IMR-90 (cell line): ENCODE data around the gene CDCP2. TPM values are rescaled to one million over a fixed set of nuclear protein-coding genes. Genes with fewer than 3 reads are reported as not detected.

Experiments
- ATAC-seq: fragments of 200-7000 bp; cut with Tn5 transposase; 2 replicates; pipeline ENCODE4 v1.9.1; 2020; ENCODE audit warnings: low read depth, mild to moderate bottlenecking, moderate library complexity
- BruUV-seq: library from RNA; stranded (reverse); fragments of 400-500 nt; replicated peaks from 2 replicates; lab custom pipeline; 2021; lab: Mats Ljungman, UMichigan
- CTCF ChIA-PET: fragments of 300-600 bp; formaldehyde crosslinking; extraction: SDS; loops from one replicate; lab custom pipeline; 2021; ENCODE audit warnings: antibody characterized with exemption; lab: Yijun Ruan, JAX
- POLR2A ChIA-PET: fragments of 300-600 bp; sonication (Branson Sonifier 250); formaldehyde crosslinking; loops from one replicate; lab custom pipeline; 2022; ENCODE audit warnings: antibody characterized with exemption; ENCODE audit not compliant: unreplicated experiment; lab: Charles Lee
- DNase-seq: peaks from one replicate; pipeline ENCODE4 v3.0.0; 2013
- H2AFZ ChIP-seq: replicated peaks from 2 replicates; pipeline ENCODE3; 2013; ENCODE audit warnings: low read length, mild to moderate bottlenecking; ENCODE audit not compliant: poor library complexity
- H2AK5ac ChIP-seq: 2 replicates; pipeline ENCODE4 v1.6.1; 2013; ENCODE audit warnings: low read depth, low read length, inconsistent platforms
- H2AK9ac ChIP-seq: replicated peaks from 2 replicates; pipeline ENCODE3; 2013; ENCODE audit warnings: mild to moderate bottlenecking, low read depth, low read length, moderate library complexity; ENCODE audit not compliant: poor library complexity
- H2BK120ac ChIP-seq: 2 replicates; pipeline ENCODE4 v1.6.1; 2013; ENCODE audit warnings: low read depth, low read length, inconsistent platforms
- H2BK15ac ChIP-seq: 3 replicates; pipeline ENCODE4 v1.6.1; 2013; ENCODE audit warnings: low read depth, low read length, inconsistent platforms
- H2BK20ac ChIP-seq: 2 replicates; pipeline ENCODE4 v1.6.1; 2013; ENCODE audit warnings: low read depth, mild to moderate bottlenecking, inconsistent platforms, low read length, moderate library complexity
- H2BK5ac ChIP-seq: 2 replicates; pipeline ENCODE4 v1.6.1; 2013; ENCODE audit warnings: mild to moderate bottlenecking, low read depth, low read length, inconsistent platforms; ENCODE audit not compliant: poor library complexity, severe bottlenecking
- H3K14ac ChIP-seq: replicated peaks from 2 replicates; pipeline ENCODE4 v1.6.1; 2013; ENCODE audit warnings: low read depth, low read length, inconsistent platforms
- H3K18ac ChIP-seq: 2 replicates; pipeline ENCODE4 v1.6.1; 2013; ENCODE audit warnings: low read depth, low read length, control low read depth
- H3K23ac ChIP-seq: 2 replicates; pipeline ENCODE4 v1.6.1; 2013; ENCODE audit warnings: low read depth, low read length, inconsistent platforms
- H3K27ac ChIP-seq: 2 replicates; pipeline ENCODE4 v1.5.1; 2013; ENCODE audit warnings: mild to moderate bottlenecking, control low read depth, low read length; ENCODE audit not compliant: insufficient read depth
- H3K27me3 ChIP-seq: 2 replicates; pipeline ENCODE4 v1.6.1; 2013; ENCODE audit warnings: low read length; ENCODE audit not compliant: control insufficient read depth, insufficient read depth
- H3K36me3 ChIP-seq: 2 replicates; pipeline ENCODE4 v1.6.1; 2013; ENCODE audit warnings: low read length, mixed read lengths; ENCODE audit not compliant: control insufficient read depth, insufficient read depth
- H3K4ac ChIP-seq: 2 replicates; pipeline ENCODE4 v1.6.1; 2013; ENCODE audit warnings: low read depth, low read length, inconsistent platforms
- H3K4me1 ChIP-seq: 2 replicates; pipeline ENCODE4 v1.6.1; 2013; ENCODE audit warnings: low read length, mixed read lengths; ENCODE audit not compliant: control insufficient read depth, insufficient read depth
- H3K4me2 ChIP-seq: 2 replicates; pipeline ENCODE4 v1.6.1; 2013; ENCODE audit warnings: low read depth, mild to moderate bottlenecking, control low read depth, low read length, moderate library complexity
- H3K4me3 ChIP-seq: 2 replicates; pipeline ENCODE4 v1.5.1; 2013; ENCODE audit warnings: low read depth, mild to moderate bottlenecking, control low read depth, low read length, moderate library complexity; ENCODE audit not compliant: insufficient read depth
- H3K56ac ChIP-seq: 2 replicates; pipeline ENCODE4 v1.6.1; 2013; ENCODE audit warnings: low read length, inconsistent platforms; ENCODE audit not compliant: insufficient read depth; ENCODE audit errors: extremely low read depth
- H3K79me1 ChIP-seq, 2 experiments: 2 replicates each; pipeline ENCODE4 v1.6.1; 2013; ENCODE audit warnings: low read length in 2 of 2, inconsistent platforms in 1 of 2, low read depth in 1 of 2
- H3K9ac ChIP-seq: 2 replicates; pipeline ENCODE4 v1.6.1; 2013; ENCODE audit warnings: low read depth, low read length, control low read depth
- H3K9me1 ChIP-seq: 2 replicates; pipeline ENCODE4 v1.6.1; 2013; ENCODE audit warnings: low read length, inconsistent platforms; ENCODE audit not compliant: insufficient read depth
- H3K9me3 ChIP-seq: 2 replicates; pipeline ENCODE4 v1.6.1; 2013; ENCODE audit warnings: low read length; ENCODE audit not compliant: control insufficient read depth, insufficient read depth
- H4K20me1 ChIP-seq: 2 replicates; pipeline ENCODE4 v1.6.1; 2013; ENCODE audit warnings: low read length, inconsistent platforms; ENCODE audit not compliant: insufficient read depth
- H4K5ac ChIP-seq: 2 replicates; pipeline ENCODE4 v1.6.1; 2013; ENCODE audit warnings: mild to moderate bottlenecking, low read depth, low read length, control low read depth
- H4K8ac ChIP-seq, 2 experiments: 2 replicates each; pipeline ENCODE4 v1.6.1; 2013; ENCODE audit warnings: low read depth in 2 of 2, low read length in 2 of 2, control low read depth in 1 of 2, inconsistent platforms in 1 of 2
- H4K91ac ChIP-seq: 2 replicates; pipeline ENCODE4 v1.6.1; 2013; ENCODE audit warnings: low read depth, low read length, inconsistent platforms; ENCODE audit not compliant: insufficient read depth
- USF2 ChIP-seq: fragments of 150-350 bp; IDR thresholded peaks from 2 replicates; pipeline ENCODE4 v1.6.1; 2017; ENCODE audit warnings: mild to moderate bottlenecking, antibody characterized with exemption, low read length, low read depth
- WGBS, 2 experiments: methylation state at CpG; one replicate each; pipeline versions ENCODE4 v1.1.5 to v1.1.7; 2013; ENCODE audit warnings: missing lambda C conversion rate in 2 of 2; ENCODE audit not compliant: insufficient read length in 1 of 2; ENCODE audit errors: extremely low coverage in 2 of 2; 5-methylcytosine and 5-hydroxymethylcytosine counted together
- dilution Hi-C: fragments of 300-500 bp; cut with HindIII; formaldehyde crosslinking; loops from one replicate; pipeline ENCODE4 v1.14.3; 2018; ENCODE audit warnings: low sequenced_read_pairs; ENCODE audit not compliant: unreplicated experiment
- in situ Hi-C: fragments of 300-500 bp; cut with MboI; formaldehyde crosslinking; loops from 3 replicates; pipeline ENCODE4 v1.14.3; 2019; ENCODE audit warnings: low sequenced_read_pairs, inconsistent platforms, mixed read lengths
- intact Hi-C: fragments of 100-400 bp; cut with micrococcal nuclease; formaldehyde crosslinking; loops from 2 replicates; pipeline ENCODE4 v1.10.0; 2022
- polyA plus RNA-seq, 3 experiments: library from polyadenylated mRNA; depleted of rRNA; stranded (reverse); fragments of >200 nt; gene quantifications; 2 replicates each; pipeline ENCODE4 v1.2.3, GENCODE V29; 2012; ENCODE audit warnings: low replicate concordance in 1 of 3
- total RNA-seq: library from RNA; depleted of rRNA; stranded (reverse); fragments of >200 nt; gene quantifications from 2 replicates; pipeline ENCODE4 v1.2.3, GENCODE V29; 2012

Gene CDCP2
- total and polyA plus RNA-seq, 2 of the 4 experiments (the other 2 are of a cell fraction) = not detected

GRCh38 chr1:54200519-54200997 is 47.8 kb upstream of the CDCP2 start:
- CTCF ChIA-PET = interaction anchor here (0.6 kb wide), 1 partner anchor 129 kb away, joined by 3 read pairs; no protein-coding TSS in a partner anchor
- Histone ChIP-seq H2BK120ac (no peak overlapping the region), H3K36me3 (peaks cover 11% of the 10 kb centered on the region), H4K5ac (peak overlapping the region; percentile 46), H3K27me3 (no peaks in the 10 kb centered on the region), H3K79me1 (peaks cover 43 to 53% of the 10 kb centered on the region in 2 experiments), H4K8ac (peak overlapping the region; percentile 81 to 83), H4K20me1 (peaks cover 1% of the 10 kb centered on the region; the same call in 1 of the 2 replicates), H3K4ac (peak overlapping the region; percentile 54), H3K9me1 (peaks cover 6% of the 10 kb centered on the region; the same call in 1 of the 2 replicates), H2AFZ (peak overlapping the region; percentile 90), H3K18ac (no peak overlapping the region), H3K14ac (peak overlapping the region; percentile 47), H3K4me3 (peak overlapping the region; percentile 73), H2AK9ac (peak overlapping the region; percentile 76), H3K9me3 (no peaks in the 10 kb centered on the region), H3K23ac (peak overlapping the region; percentile 7), H3K56ac (0 out of 2 replicates have a peak overlapping the region, but pooled peaks have one; percentile 8), H2BK20ac (no peak overlapping the region), H3K27ac (peak overlapping the region; percentile 41), H3K4me2 (peak overlapping the region; percentile 94), H2BK15ac (no peak overlapping the region), H2BK5ac (no peak overlapping the region), H4K91ac (peak overlapping the region; percentile 53; the same call in 1 of the 2 replicates), H3K9ac (peak overlapping the region; percentile 66), H2AK5ac (peak overlapping the region; percentile 61), H3K4me1 (peaks cover 4% of the 10 kb centered on the region)
- POLR2A ChIA-PET = interaction anchor here (0.6 kb wide), 1 partner anchor 688 kb away, joined by 3 read pairs; no protein-coding TSS in a partner anchor
- intact Hi-C loops (loop anchor here (1.0 to 2.0 kb wide), 3 partner anchors 79 to 288 kb away; no protein-coding TSS in a partner anchor), dilution Hi-C loops (no loop called here), in situ Hi-C loops (loop anchor here (25.0 kb wide), 1 partner anchor 338 kb away; no protein-coding TSS in a partner anchor)
- no peak for TF ChIP-seq USF2
- no TSS peak for BruUV-seq
- ATAC-seq = peak; percentile 45
- WGBS, 2 experiments = no CpG with 5 or more reads among the region's 15 CpGs
- DNase-seq = peak; percentile 6
